ENCODE results near the gene CD200. TPM values are rescaled to one million over a fixed set of nuclear protein-coding genes. Genes with fewer than 3 reads are reported as not detected.

The CD200 gene
- total and polyA plus RNA-seq, 2 of the 4 experiments (the other 2 are of a cell fraction): 1.1 to 1.7 TPM

GRCh38 chr3:112374333-112374734, 41.4 kb downstream of the CD200 start:
- no peak for ATAC-seq (ENCODE audit: low read depth)
- no peaks in the 10 kb centered on the region for H3K36me3 ChIP-seq (ENCODE audit: control insufficient read depth, insufficient read depth, low read length)

More at GRCh38 chr3:112374333-112374734, 41.4 kb downstream of the CD200 start:
- no peak for TF ChIP-seq CHD1 (IDR thresholded peaks at IDR 0.05; ENCODE audit: low read depth, low read length)
- TF ChIP-seq BHLHE40 (IDR thresholded peaks at IDR 0.05; ENCODE audit: low read depth, low read length): no peak
- no peak for TF ChIP-seq ELK1 (IDR thresholded peaks at IDR 0.05; ENCODE audit: borderline replicate concordance, low read depth, low read length)
- no peak for TF ChIP-seq NFE2L2 (IDR thresholded peaks at IDR 0.05; ENCODE audit: low read depth, low read length)
- no peak for TF ChIP-seq USF2 (IDR thresholded peaks at IDR 0.05; ENCODE audit: low read depth, low read length)
- TF ChIP-seq MXI1 (IDR thresholded peaks at IDR 0.05; ENCODE audit: borderline replicate concordance, low read depth, low read length): no peak
- TF ChIP-seq RFX5 (IDR thresholded peaks at IDR 0.05; ENCODE audit: low read depth, low read length): no peak
- TF ChIP-seq SMC3 (IDR thresholded peaks at IDR 0.05; ENCODE audit: low read depth, low read length): no peak
- no peak for TF ChIP-seq POLR2A (IDR thresholded peaks at IDR 0.05; ENCODE audit: low read depth, low read length)
- TF ChIP-seq MAZ (IDR thresholded peaks at IDR 0.05; ENCODE audit: borderline replicate concordance, low read depth, low read length): no peak
- no peak for TF ChIP-seq RAD21 (IDR thresholded peaks at IDR 0.05; ENCODE audit: low read length)
- no peak for TF ChIP-seq MAFK (IDR thresholded peaks at IDR 0.05; ENCODE audit: low read depth, low read length)
- TF ChIP-seq CTCF (conservative IDR thresholded peaks at IDR 0.05; ENCODE audit: low read depth, low read length): no peak
- no peak for TF ChIP-seq CEBPB (IDR thresholded peaks at IDR 0.05; ENCODE audit: low read depth, low read length)
- no peak for TF ChIP-seq RCOR1 (IDR thresholded peaks at IDR 0.05; ENCODE audit: insufficient replicate concordance, low read length)
- TF ChIP-seq FOS (IDR thresholded peaks at IDR 0.05; ENCODE audit: low read depth, low read length): no peak
- no peak overlapping the region for H2AK9ac ChIP-seq (replicated peaks; ENCODE audit: low read depth, low read length, poor library complexity)
- H3K14ac ChIP-seq (replicated peaks; ENCODE audit: low read depth, low read length): no peak overlapping the region
- H3K18ac ChIP-seq (ENCODE audit: low read depth, low read length): no peak overlapping the region
- peaks cover 14% of the 10 kb centered on the region for H3K4me1 ChIP-seq (ENCODE audit: control insufficient read depth, insufficient read depth, low read length)
- intact Hi-C loops (cut with micrococcal nuclease): no loop called here
- no CpG with 5 or more reads among the region's 5 CpGs for whole genome bisulfite sequencing, 2 experiments (ENCODE audit: extremely low coverage in 2 of 2, insufficient read length in 1 of 2)
- in situ Hi-C loops (cut with MboI; ENCODE audit: low sequenced_read_pairs): no loop called here
- CTCF ChIA-PET: no interaction called here
- H2BK120ac ChIP-seq (ENCODE audit: low read depth, low read length): no peak overlapping the region
- H3K27ac ChIP-seq (ENCODE audit: insufficient read depth, low read length): no peak overlapping the region
- no peak overlapping the region for H3K23ac ChIP-seq (ENCODE audit: low read depth, low read length)
- dilution Hi-C loops (cut with HindIII; ENCODE audit: low sequenced_read_pairs, unreplicated experiment): no loop called here
- no peak overlapping the region for H2BK5ac ChIP-seq (ENCODE audit: low read depth, low read length, poor library complexity, severe bottlenecking)
- no peak overlapping the region for H2BK20ac ChIP-seq (ENCODE audit: low read depth, low read length)
- no peaks in the 10 kb centered on the region for H3K9me3 ChIP-seq (ENCODE audit: control insufficient read depth, insufficient read depth, low read length)
- H4K8ac ChIP-seq (ENCODE audit: low read depth in 2 of 2, low read length in 2 of 2): no peak overlapping the region
- H3K4me3 ChIP-seq (ENCODE audit: insufficient read depth, low read depth, low read length): no peak overlapping the region
- no peak overlapping the region for H2BK15ac ChIP-seq (ENCODE audit: low read depth, low read length)
- no peak overlapping the region for H4K5ac ChIP-seq (ENCODE audit: low read depth, low read length)
- no peak overlapping the region for H3K4ac ChIP-seq (ENCODE audit: low read depth, low read length)
- no peak overlapping the region for H2AK5ac ChIP-seq (ENCODE audit: low read depth, low read length)
- H3K56ac ChIP-seq (ENCODE audit: extremely low read depth, insufficient read depth, low read length): no peak overlapping the region
- H4K20me1 ChIP-seq (ENCODE audit: insufficient read depth, low read length): no peaks in the 10 kb centered on the region
- no peak overlapping the region for H3K4me2 ChIP-seq (ENCODE audit: low read depth, low read length)
- no peak for DNase-seq
- H3K27me3 ChIP-seq (ENCODE audit: control insufficient read depth, insufficient read depth, low read length): no peaks in the 10 kb centered on the region
- H3K9me1 ChIP-seq (ENCODE audit: insufficient read depth, low read length): no peaks in the 10 kb centered on the region
- no peak overlapping the region for H2AFZ ChIP-seq (replicated peaks; ENCODE audit: low read length, poor library complexity)
- no peaks in the 10 kb centered on the region for H3K79me1 ChIP-seq (ENCODE audit: low read depth in 1 of 2, low read length in 2 of 2)
- H4K91ac ChIP-seq (ENCODE audit: insufficient read depth, low read depth, low read length): no peak overlapping the region
- BruUV-seq (replicated peaks): no TSS peak
- POLR2A ChIA-PET (ENCODE audit: unreplicated experiment): no interaction called here
- H3K9ac ChIP-seq (ENCODE audit: low read depth, low read length): no peak overlapping the region

Measured in IMR-90 (cell line).